Activated CD8-positive, alpha-beta memory T cell treated with anti-CD3 and anti-CD28 coated beads for 4 hours (primary cell): ENCODE data around the gene PI4KA.

ENCODE experiments used
- DNase-seq, 2 donors: peaks; one replicate each; pipeline ENCODE4 v3.0.0-alpha.2; 2020; ENCODE audit warnings: low read depth in 2 of 2

Gene PI4KA

GRCh38 chr22:20881869-20882815 is 23.5 kb upstream of the PI4KA start:
- no peak for DNase-seq

- no peak for DNase-seq
Measured at GRCh38 chr22:20881231-20881630, 22.6 kb upstream of the PI4KA start.

GRCh38 chr22:20877715-20878114 is 19.1 kb upstream of the PI4KA start:
- DNase-seq: no peak

- DNase-seq: no peak
Measured at GRCh38 chr22:20875296-20875695, 16.7 kb upstream of the PI4KA start.

- no peak for DNase-seq
Measured at GRCh38 chr22:20873214-20873613, 14.6 kb upstream of the PI4KA start.

GRCh38 chr22:20869234-20869633 is 10.6 kb upstream of the PI4KA start:
- no peak for DNase-seq

GRCh38 chr22:20868025-20868962 is 9.7 kb upstream of the PI4KA start:
- no peak for DNase-seq

GRCh38 chr22:20867179-20868024 is 8.8 kb upstream of the PI4KA start:
- DNase-seq: no peak

GRCh38 chr22:20866736-20867135 is 8.1 kb upstream of the PI4KA start:
- DNase-seq: no peak

GRCh38 chr22:20865875-20866445 is 7.3 kb upstream of the PI4KA start:
- no peak for DNase-seq

- no peak for DNase-seq
Measured at GRCh38 chr22:20865331-20865730, 6.7 kb upstream of the PI4KA start.

- DNase-seq: no peak
Measured at GRCh38 chr22:20864186-20864908, 5.7 kb upstream of the PI4KA start.

GRCh38 chr22:20863366-20863765 is 4.8 kb upstream of the PI4KA start:
- no peak for DNase-seq

- no peak for DNase-seq
Measured at GRCh38 chr22:20862540-20862939, 3.9 kb upstream of the PI4KA start.

GRCh38 chr22:20859615-20860014 is 1.0 kb upstream of the PI4KA start:
- DNase-seq: no peak

GRCh38 chr22:20857838-20858614 is 585 bp downstream of the PI4KA start:
- peak; percentile 70 to 81 for DNase-seq

GRCh38 chr22:20857247-20857643 is 1.4 kb downstream of the PI4KA start:
- DNase-seq: no peak

GRCh38 chr22:20853236-20853660 is 5.4 kb downstream of the PI4KA start:
- no peak for DNase-seq

GRCh38 chr22:20852503-20852902 is 6.1 kb downstream of the PI4KA start:
- no peak for DNase-seq

- DNase-seq: no peak
Measured at GRCh38 chr22:20852076-20852475, 6.5 kb downstream of the PI4KA start.
